Amygdala (tissue), 56 donors: ENCODE data around the gene VRK1.

Experiments used
- DNase-seq, 56 donors: peaks; one replicate each; lab custom pipeline; 2025; lab: John Stamatoyannopoulos, UW

Gene VRK1

GRCh38 chr14:96790706-96791105, 6.5 kb upstream of the VRK1 start:
- no peak for DNase-seq

GRCh38 chr14:96792003-96792402, 5.2 kb upstream of the VRK1 start:
- DNase-seq = no peak

- no peak for DNase-seq
Observed at GRCh38 chr14:96792591-96792990, 4.6 kb upstream of the VRK1 start.

- DNase-seq = no peak
Observed at GRCh38 chr14:96793547-96793946, 3.6 kb upstream of the VRK1 start.

- DNase-seq = no peak
Observed at GRCh38 chr14:96795109-96795828, 1.9 kb upstream of the VRK1 start.

GRCh38 chr14:96797582-96798349, 584 bp downstream of the VRK1 start:
- peak in 9 of 56 donors; percentile 6 to 52 (median 37) for DNase-seq

GRCh38 chr14:96798956-96799355, 1.8 kb downstream of the VRK1 start:
- DNase-seq = no peak

- no peak for DNase-seq
Observed at GRCh38 chr14:96799489-96800054, 2.4 kb downstream of the VRK1 start.

- no peak for DNase-seq
Observed at GRCh38 chr14:96801931-96802330, 4.7 kb downstream of the VRK1 start.

GRCh38 chr14:96802963-96803362, 5.8 kb downstream of the VRK1 start:
- DNase-seq = no peak

GRCh38 chr14:96803958-96804357, 6.8 kb downstream of the VRK1 start:
- DNase-seq = no peak

- no peak for DNase-seq
Observed at GRCh38 chr14:96804895-96805294, 7.7 kb downstream of the VRK1 start.

GRCh38 chr14:96805956-96806355, 8.8 kb downstream of the VRK1 start:
- DNase-seq = peak in 1 of 56 donors; percentile 19

GRCh38 chr14:96806836-96807235, 9.7 kb downstream of the VRK1 start:
- DNase-seq = no peak

- DNase-seq = no peak
Observed at GRCh38 chr14:96808619-96809406, 11.6 kb downstream of the VRK1 start.

- no peak for DNase-seq
Observed at GRCh38 chr14:96811265-96811664, 14.1 kb downstream of the VRK1 start.

- DNase-seq = no peak
Observed at GRCh38 chr14:96811985-96812667, 14.9 kb downstream of the VRK1 start.

- DNase-seq = no peak
Observed at GRCh38 chr14:96816281-96816680, 19.1 kb downstream of the VRK1 start.

- DNase-seq = no peak
Observed at GRCh38 chr14:96817750-96818666, 20.8 kb downstream of the VRK1 start.
